SK-N-DZ (cell line): ENCODE measurements around the gene BCKDK.

Experiments used
- DNase-seq: peaks from one replicate; pipeline ENCODE4 v3.0.0-alpha.2; 2015; ENCODE audit warnings: low spot score

BCKDK gene

DNA sequence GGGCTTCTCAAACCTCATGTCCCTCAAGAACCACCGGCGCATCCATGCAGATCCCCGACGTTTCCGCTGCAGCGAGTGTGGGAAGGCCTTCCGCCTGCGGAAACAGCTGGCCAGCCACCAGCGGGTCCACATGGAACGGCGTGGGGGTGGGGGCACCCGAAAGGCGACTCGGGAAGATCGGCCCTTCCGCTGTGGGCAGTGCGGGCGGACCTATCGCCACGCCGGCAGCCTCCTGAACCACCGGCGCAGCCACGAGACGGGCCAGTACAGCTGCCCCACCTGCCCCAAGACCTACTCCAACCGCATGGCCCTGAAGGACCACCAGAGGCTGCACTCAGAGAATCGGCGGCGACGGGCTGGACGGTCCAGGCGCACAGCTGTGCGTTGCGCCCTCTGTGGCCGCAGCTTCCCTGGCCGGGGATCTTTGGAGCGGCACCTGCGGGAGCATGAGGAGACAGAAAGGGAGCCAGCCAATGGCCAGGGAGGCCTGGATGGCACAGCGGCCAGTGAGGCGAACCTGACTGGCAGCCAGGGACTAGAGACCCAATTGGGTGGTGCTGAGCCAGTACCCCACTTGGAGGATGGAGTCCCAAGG is 28.1 kb upstream of the BCKDK start:
- DNase-seq = no peak

GRCh38 chr16:31080756-31081419 is 27.3 kb upstream of the BCKDK start:
- no peak for DNase-seq

GRCh38 chr16:31081428-31082351 is 26.5 kb upstream of the BCKDK start:
- no peak for DNase-seq

DNA sequence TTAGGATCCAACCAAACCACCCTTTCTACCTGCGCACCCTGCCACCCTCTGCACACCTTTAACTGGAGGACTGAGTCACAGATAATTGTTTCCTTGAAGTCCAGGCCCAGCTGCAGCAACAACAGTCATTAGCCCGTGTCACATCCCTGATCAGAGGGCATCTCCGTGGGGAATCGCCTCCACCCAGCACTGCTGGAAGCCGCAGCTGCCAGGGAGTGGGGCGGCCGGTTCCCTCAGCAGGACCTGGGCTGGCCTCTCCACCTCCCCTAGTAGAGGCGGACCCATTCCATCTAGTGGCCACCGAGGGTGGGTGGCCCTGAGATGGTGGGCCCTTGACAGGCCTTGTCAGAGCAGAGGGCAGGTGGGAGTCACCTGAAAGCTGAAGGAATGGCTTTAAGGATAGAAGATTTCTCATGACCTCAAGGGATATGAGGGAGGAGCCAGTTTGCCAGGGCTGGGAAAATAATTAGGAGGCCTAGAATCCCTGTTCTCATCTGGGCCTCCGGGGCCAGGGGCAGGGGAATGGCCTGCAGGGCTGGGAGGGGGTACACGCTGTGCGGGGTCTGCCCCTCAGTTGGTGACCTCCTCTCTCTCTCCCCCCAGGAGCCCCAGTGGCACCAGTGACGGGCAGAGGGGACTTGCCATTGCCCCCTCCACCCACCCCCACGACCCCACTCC is 25.7 kb upstream of the BCKDK start:
- DNase-seq = no peak

DNA sequence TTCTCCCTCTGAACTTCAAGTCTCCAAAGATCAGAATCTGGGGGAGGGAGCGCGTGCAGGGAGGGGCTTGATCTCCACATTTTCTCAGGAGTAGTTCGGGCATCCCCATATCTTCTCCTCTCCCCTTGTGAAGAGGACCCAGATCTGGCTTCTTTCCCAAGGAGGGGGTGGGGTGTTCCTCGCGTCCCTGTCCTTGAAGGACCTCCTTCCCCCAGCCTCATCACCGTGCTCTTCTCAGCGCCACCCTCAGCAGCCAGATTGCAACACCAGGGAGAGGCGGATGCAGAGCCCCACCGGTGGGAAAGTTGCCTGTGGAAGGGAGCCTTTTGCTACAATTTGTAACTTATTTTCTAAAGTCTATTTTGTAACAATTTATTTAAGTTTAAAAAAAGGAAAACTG is 25.1 kb upstream of the BCKDK start:
- DNase-seq = no peak

GRCh38 chr16:31083556-31083955 is 24.6 kb upstream of the BCKDK start:
- no peak for DNase-seq

DNA sequence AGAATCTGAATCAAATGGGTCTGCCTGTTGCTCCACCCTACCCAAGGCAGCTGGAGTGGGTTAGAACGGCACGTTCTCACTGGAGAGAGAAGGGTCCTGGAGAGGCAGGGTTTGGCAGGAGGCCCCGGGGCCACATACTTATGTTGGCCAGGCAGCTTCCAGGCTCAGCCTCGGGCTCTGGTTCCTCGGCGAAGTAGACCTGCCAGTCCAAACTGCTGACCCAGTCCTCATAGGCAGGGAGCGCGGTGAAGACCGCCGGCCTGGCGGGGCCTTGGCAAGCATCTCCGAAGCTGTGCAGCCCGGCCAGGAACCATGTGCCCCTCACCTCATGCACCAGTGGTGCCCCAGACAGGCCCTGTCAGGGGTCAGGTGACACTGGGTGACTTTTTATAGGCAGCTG is 24.2 kb upstream of the BCKDK start:
- no peak for DNase-seq

DNA sequence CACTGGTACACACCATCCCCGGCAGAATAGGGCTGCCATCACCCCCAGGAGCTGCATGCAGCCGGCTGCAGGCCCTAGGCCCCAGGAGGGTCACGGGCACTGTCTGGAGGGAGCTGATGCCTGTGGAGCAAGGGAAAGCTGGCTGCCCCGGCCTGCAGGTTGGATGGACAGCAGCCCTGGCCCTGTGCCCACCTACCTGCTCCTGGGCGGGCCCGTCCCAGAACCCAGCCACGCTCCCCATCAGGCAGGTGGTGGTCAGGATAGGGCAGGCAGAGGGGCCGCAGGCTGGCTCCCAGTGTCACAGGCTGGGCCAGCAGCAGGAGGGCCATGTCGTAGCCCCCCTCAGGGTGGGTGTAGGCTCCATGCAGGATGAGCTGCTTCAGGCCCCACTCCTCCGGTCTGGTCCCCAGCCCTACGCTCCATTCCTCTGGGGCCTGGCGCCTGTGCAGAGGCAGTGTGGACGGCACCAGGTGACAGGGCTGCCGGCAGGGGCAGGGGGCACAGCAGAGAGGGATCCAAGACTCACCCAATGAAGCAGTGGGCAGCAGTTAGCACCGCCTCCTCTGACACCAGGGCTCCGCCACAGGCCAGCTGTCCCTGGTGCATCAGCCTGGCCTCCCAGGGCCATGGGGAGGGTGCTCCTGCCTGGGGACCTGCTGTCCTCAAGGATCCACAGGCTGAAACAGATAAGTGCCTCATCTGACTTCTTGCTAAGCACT is 23.4 kb upstream of the BCKDK start:
- DNase-seq = no peak

GRCh38 chr16:31085411-31085810 is 22.8 kb upstream of the BCKDK start:
- no peak for DNase-seq

DNA sequence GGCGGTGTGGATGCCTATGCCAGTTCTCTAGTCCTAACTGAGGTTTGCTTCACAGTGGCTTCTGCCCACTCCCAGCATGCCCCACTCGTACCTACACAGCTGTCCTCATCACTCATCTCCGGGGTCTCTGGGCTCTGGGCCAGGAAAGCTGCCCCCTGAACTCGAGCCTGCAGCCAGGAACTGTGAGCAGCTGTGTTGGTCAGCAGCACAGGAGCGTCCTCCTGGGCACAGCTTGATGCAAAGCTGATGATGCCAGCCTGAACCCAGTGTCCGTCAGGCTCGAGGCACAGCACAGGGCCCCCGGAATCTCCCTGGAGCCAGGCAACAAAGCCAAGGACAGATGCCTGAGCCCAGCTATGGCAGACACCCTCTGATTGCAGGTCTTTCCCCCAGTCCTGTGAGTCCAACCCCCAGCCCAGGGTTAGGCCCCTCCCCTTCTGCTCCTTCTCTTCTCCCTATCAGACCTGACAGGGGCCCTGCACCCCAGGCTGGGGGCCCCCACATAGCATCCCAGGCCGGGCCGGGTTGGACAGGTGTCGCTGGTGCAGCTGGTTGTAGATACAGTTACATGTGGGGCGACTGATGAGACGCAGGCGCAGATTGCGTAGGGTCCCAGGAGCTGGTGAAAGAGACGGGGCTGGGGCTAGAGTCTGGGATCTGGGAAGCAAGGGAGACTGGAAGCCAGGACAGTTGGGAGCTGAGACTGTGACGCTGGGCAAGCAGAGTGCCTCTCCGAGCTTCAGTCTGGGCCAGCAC is 22.1 kb upstream of the BCKDK start:
- DNase-seq = no peak

DNA sequence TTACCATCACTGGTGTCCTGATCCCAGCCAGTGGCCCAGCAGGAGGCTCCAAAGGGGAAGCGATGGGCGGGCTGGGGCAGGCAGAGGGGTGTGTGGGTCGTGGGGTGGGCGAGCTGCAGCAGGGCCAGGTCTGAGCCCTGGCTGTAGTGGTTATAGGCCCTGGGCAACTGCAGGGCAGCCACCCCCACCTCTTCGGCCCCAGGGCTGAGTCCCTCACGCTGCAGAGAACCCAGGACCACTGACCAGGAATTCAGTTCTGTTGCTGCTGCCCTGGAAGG is 21.6 kb upstream of the BCKDK start:
- no peak for DNase-seq

GRCh38 chr16:31087481-31087880 is 20.7 kb upstream of the BCKDK start:
- DNase-seq = no peak

- no peak for DNase-seq
These were observed 20.2 kb upstream of the BCKDK start for GRCh38 chr16:31087971-31088370.

DNA sequence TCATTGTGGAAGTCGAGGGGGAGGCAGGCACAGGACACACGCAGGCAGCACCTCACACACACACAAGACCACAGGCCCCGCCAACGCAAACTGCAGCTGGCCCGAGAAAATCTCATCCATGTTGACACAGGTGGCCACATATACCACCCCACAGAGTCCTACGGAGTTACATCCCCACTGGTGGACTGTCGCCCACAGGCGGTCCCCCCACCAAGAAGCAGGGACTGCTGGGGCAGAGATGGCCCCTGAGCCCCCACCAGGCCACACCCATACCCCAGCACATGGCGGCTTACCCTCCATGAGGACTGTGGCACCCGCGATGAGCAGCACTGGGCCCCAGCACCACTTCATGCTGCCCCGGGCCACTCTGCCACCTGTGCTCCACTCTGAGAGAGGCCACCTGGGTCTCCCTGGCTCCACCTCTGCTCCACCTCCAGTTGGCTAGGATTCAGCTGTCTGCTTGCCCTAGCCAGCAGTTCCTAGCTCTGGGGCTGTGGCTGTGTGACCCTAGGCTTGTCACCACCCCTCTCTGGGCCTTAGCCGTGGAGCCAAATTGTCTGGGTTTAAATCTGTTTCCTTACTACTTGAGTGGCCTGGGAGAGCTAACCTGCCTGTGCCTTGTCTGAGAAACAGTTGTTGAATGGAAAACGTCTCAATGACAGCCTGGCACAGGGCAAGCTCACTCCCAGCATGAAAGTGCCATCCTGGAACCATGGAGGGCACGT is 19.6 kb upstream of the BCKDK start, which contains the start of gene PRSS53:
TSS of gene PRSS53 (minus strand) at position 485 of the 725 bp plus-strand sequence. CDS start at position 351, 134 bp downstream.
- no peak for DNase-seq

- no peak for DNase-seq
These were observed 19.0 kb upstream of the BCKDK start for GRCh38 chr16:31089199-31089598.

DNA sequence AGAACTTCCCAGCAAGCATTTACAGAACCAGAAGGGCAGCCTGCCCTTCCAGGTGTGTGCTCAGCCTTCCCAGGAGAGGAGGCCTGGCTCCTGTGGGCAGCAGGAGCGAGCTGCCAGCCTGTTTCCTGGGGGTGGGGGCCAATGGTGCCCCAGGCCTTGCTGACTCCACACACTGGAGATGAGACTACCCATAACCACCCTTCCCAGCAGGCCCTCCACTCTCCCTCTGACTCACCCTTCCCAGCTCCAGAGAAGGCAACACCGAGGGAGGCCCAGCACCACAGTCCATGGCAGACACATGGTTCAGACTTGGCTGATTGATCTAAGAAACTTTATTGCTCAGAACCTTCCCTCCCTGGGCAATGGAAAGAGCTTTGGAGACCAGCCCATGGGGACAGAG is 17.6 kb upstream of the BCKDK start:
- no peak for DNase-seq

GRCh38 chr16:31092330-31092729 is 15.9 kb upstream of the BCKDK start:
- no peak for DNase-seq

DNA sequence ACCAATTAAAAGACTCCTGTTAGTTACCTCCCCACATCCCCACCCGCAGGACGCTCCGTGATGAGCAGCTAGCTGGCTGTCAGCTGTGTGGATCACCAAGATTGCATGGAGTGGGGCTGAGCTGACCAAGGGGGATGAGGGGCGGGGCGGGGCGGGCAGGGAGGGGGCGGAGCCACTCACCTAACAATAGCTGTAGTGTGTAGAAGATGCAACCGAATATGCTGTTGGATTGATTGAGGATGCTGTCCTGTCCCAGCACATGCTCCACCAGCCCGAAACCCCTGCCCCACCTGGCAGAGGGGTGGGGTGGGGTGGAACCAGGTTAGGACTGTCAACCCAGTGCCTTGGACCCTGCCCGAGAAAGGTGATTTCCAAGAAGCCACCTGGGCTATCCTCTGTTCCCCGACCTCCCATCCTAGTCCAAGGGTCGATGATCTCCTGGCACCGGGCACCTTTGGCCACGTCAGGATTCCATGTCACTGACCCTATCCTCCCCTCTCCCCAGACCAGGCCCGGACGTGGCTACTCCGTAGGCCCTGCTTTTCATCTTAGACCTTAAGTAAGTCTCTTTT is 15.0 kb upstream of the BCKDK start:
- peak; percentile 62 for DNase-seq

GRCh38 chr16:31094088-31094423 is 14.1 kb upstream of the BCKDK start:
- no peak for DNase-seq
